Activated CD4-positive, alpha-beta T cell treated with anti-CD3 and anti-CD28 coated beads, Interleukin-2, amount 10 ng/mL, durations not matched to agents 7 days and 5 days (primary cell): ENCODE results near the gene LCN12. TPM values are rescaled to one million over a fixed set of nuclear protein-coding genes. Genes with fewer than 3 reads are reported as not detected.
A peak's percentile ranks its signal among the peaks of the same experiment; 100 is the strongest.

Experiments
- CTCF ChIA-PET: fragments of 350-600 bp; sonication (Branson Sonifier 250); formaldehyde crosslinking; loops from one replicate; lab custom pipeline; 2021; ENCODE audit warnings: antibody characterized with exemption; lab: Charles Lee
- POLR2A ChIA-PET: fragments of 350-600 bp; sonication (Branson Sonifier 250); formaldehyde crosslinking; loops from one replicate; lab custom pipeline; 2021; ENCODE audit warnings: antibody characterized with exemption; lab: Charles Lee
- DNase-seq: peaks from one replicate; pipeline ENCODE4 v3.0.0-alpha.2; 2020
- H3K27ac Mint-ChIP-seq: one replicate; pipeline ENCODE4 v1.8.0; 2021; ENCODE audit warnings: mild to moderate bottlenecking, moderate library complexity, mixed read lengths
- H3K27me3 Mint-ChIP-seq: one replicate; pipeline ENCODE4 v1.8.0; 2021; ENCODE audit warnings: mixed read lengths
- H3K36me3 Mint-ChIP-seq: one replicate; pipeline ENCODE4 v1.8.0; 2021; ENCODE audit warnings: low read depth, mixed read lengths
- H3K4me1 Mint-ChIP-seq: one replicate; pipeline ENCODE4 v1.8.0; 2021; ENCODE audit warnings: mixed read lengths
- H3K4me3 Mint-ChIP-seq: one replicate; pipeline ENCODE4 v1.8.0; 2021; ENCODE audit warnings: mild to moderate bottlenecking, moderate library complexity, mixed read lengths
- H3K9me3 Mint-ChIP-seq: one replicate; pipeline ENCODE4 v1.8.0; 2021; ENCODE audit warnings: mixed read lengths
- total RNA-seq, 2 experiments: library from RNA; stranded (reverse); gene quantifications; one replicate each; pipeline ENCODE4 v1.2.3, GENCODE V29; 2021

LCN12 gene
- total RNA-seq, 2 experiments from 2014 or later, result 3.1 to 3.5 TPM

DNA sequence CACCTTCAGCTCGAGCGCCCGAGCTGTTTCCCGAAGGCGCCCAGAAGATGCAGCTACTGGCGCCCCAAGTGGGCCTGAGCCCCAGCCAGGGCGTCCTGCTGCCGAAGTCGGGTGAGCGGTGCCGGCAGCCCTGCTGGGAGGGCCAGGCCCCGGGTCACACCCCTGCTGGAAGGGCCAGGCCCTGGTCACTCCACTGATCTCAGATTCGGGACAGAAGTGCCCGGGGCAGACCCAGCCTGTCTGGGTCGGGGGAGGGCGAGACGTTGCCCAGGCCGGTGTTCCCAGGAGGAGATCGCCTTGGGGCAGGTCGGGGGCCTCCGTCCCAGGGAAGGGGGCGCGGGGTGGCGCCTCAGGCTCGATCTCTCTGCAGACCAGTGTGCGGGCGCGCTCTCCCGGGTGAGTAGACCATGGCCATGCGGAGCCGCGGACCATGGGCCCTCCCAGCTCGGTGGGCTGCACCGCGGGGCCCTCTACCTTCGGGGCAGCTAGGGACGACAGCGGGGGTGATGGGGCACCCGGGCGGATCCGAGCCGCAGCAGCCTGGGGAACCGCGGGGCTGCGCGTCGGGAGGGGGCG, 33.0 kb downstream of the LCN12 start:
- H3K36me3 Mint-ChIP-seq, result no peaks in the 10 kb centered on the region
- H3K27me3 Mint-ChIP-seq, result peaks cover 32% of the 10 kb centered on the region
- POLR2A ChIA-PET, result no interaction called here
- H3K9me3 Mint-ChIP-seq, result no peaks in the 10 kb centered on the region
- CTCF ChIA-PET, result interaction anchor here (1.5 to 1.9 kb wide), 2 partner anchors 9 to 50 kb away, joined by 6 read pairs; no protein-coding TSS in a partner anchor
- no peak for DNase-seq
- no peak overlapping the region for H3K4me3 Mint-ChIP-seq
- H3K4me1 Mint-ChIP-seq, result peaks cover 2% of the 10 kb centered on the region
- no peak overlapping the region for H3K27ac Mint-ChIP-seq

DNA sequence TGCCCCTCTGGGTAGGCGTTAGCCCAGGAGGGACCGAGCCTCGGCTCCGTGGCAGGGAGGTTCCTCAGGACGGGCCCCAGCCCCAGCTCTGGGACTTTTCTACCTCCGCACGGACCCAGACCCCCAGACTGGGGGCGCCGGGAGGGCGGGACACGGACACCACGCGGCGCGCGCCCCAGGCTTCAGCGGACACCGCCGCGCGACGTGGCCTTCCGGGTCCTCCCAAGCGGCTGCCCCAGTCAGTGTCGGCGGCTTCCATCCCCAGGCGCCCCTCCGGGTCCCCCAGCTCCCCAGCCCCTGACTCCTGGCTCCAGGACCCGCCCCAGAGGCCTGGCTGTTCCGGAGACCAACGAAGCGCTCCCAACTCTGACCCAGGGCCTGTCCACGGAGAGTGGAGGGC, 33.8 kb downstream of the LCN12 start:
- Mint-ChIP-seq H3K27ac (no peak overlapping the region), H3K4me1 (peaks cover 2% of the 10 kb centered on the region), H3K4me3 (no peak overlapping the region), H3K9me3 (no peaks in the 10 kb centered on the region), H3K36me3 (no peaks in the 10 kb centered on the region), H3K27me3 (peaks cover 33% of the 10 kb centered on the region)
- no peak for DNase-seq
- POLR2A ChIA-PET, result no interaction called here
- CTCF ChIA-PET, result interaction anchor here (0.8 to 1.9 kb wide), 4 partner anchors 10 to 144 kb away, joined by 3 to 6 read pairs (median 4); partner anchors contain the start of gene AJM1

DNA sequence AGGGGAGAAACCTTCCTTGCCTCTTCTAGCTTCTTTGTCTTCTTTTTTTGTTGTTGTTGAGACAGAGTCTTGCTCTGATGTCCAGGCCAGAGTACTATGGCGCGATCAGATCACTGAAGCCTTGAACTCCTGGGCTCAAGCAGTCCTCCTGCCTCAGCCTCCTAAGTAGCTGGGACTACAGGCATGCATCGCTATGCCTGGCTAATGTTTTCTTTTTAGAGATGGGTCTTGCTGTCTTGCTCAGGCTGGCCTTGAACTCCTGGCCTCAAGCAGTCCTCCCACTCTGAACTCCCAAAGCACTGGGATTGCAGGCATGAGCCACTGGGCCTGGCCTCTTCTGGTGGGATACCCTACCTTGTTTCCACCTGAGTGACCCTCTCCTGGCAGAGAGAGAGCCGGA, 36.8 kb downstream of the LCN12 start:
- POLR2A ChIA-PET, result interaction anchor here (0.7 kb wide), 1 partner anchor 39 kb away, joined by 7 read pairs; no protein-coding TSS in a partner anchor
- no peak for DNase-seq
- H3K36me3 Mint-ChIP-seq, result peaks cover 5% of the 10 kb centered on the region
- no peak overlapping the region for H3K4me3 Mint-ChIP-seq
- peaks cover 13% of the 10 kb centered on the region for H3K4me1 Mint-ChIP-seq
- H3K27me3 Mint-ChIP-seq, result peaks cover 30% of the 10 kb centered on the region
- CTCF ChIA-PET, result interaction anchor here (1.0 to 2.0 kb wide), 2 partner anchors 40 to 146 kb away, joined by 3 to 9 read pairs; no protein-coding TSS in a partner anchor
- no peak overlapping the region for H3K27ac Mint-ChIP-seq
- H3K9me3 Mint-ChIP-seq, result no peaks in the 10 kb centered on the region

DNA sequence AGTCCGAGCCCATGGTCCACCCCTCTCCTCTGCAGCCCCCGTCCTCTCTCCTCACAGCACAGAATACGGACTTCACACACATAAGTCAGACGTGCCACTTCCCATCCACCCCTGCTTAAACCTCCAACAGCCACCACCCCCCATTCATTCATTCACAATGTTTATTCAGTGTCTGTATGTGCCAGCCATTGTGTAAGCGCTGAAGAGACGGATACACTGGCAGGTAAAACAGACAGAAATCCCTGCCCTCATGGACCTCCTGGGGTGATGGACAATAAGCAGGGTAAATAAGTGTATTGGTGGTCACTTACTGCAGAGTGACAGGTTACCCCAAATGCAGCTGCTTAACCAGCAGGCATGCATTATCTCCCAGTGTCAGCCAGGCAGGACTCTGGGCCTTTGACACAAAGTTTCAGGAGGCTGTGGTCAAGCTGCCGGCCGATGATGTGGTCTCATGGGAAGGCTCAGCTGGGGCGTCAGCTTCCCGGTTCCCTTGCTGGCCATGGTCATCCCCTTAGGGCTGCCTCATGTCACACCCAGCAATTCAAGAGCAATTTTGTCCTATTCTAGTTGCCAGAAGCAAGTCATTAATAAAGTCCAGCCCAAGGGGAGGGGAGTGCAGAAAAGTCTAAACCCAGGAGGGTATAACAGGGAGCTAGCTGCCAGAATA, 38.3 kb downstream of the LCN12 start:
- Mint-ChIP-seq H3K27ac (peak overlapping the region; percentile 26), H3K27me3 (peaks cover 18% of the 10 kb centered on the region), H3K9me3 (no peaks in the 10 kb centered on the region), H3K4me1 (peaks cover 15% of the 10 kb centered on the region), H3K4me3 (no peak overlapping the region), H3K36me3 (peaks cover 7% of the 10 kb centered on the region)
- DNase-seq, result no peak
- ChIA-PET POLR2A (no interaction called here), CTCF (no interaction called here)

DNA sequence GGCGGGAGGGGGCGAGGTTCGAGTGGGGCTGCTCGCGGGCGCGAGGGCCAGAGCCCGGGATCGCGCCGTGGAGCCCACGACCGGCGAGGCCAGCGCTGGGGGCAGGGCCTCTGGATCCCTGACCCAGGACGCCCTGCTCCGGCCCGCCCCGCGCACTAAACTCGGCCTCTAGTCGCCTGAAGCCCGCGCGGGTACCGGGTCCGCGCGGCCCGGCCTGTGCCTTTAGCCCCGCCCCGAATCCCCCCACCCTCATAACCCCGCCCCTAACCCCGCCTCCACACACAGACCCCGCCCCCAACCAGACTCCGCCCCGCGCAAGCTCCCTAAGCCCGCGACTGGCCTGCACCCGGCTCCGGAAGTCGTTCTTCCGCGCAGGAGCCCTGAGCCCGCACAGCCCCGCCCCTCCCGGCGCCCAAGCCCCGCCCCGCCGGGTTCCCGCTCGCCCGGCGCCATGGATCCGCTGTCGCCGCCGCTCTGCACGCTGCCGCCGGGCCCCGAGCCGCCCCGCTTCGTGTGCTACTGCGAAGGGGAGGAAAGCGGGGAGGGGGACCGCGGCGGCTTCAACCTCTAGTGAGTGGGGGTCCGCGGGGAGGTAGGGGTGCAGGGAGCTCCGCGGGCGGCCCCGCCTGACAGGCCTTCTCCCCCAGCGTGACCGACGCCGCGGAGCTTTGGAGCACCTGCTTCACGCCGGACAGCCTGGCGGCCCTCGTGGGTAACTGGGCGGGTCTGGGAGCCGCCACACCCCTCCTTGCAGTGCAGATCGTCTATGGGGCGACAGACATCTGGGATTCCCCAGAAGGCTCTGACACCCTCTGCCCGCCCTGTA, 40.1 kb downstream of the LCN12 start, which contains the start of gene PAXX:
Gene PAXX, plus strand, starts transcription at position 430 of the 826 bp plus-strand sequence. Its CDS starts 22 bp downstream, at position 452.
- ChIA-PET POLR2A (interaction anchor here (1.1 kb wide), 1 partner anchor 14 kb away, joined by 3 read pairs; no protein-coding TSS in a partner anchor), CTCF (interaction anchor here (0.9 to 2.2 kb wide), 8 partner anchors 9 to 264 kb away, joined by 3 to 16 read pairs (median 4); partner anchors contain the start of gene ABCA2)
- Mint-ChIP-seq H3K36me3 (peaks cover 7% of the 10 kb centered on the region), H3K4me1 (peaks cover 25% of the 10 kb centered on the region), H3K4me3 (peak within 1 kb of the TSS; percentile 82), H3K9me3 (no peaks in the 10 kb centered on the region), H3K27me3 (peaks cover 12% of the 10 kb centered on the region), H3K27ac (peak within 1 kb of the TSS; percentile 86)
- peak; percentile 93 for DNase-seq

DNA sequence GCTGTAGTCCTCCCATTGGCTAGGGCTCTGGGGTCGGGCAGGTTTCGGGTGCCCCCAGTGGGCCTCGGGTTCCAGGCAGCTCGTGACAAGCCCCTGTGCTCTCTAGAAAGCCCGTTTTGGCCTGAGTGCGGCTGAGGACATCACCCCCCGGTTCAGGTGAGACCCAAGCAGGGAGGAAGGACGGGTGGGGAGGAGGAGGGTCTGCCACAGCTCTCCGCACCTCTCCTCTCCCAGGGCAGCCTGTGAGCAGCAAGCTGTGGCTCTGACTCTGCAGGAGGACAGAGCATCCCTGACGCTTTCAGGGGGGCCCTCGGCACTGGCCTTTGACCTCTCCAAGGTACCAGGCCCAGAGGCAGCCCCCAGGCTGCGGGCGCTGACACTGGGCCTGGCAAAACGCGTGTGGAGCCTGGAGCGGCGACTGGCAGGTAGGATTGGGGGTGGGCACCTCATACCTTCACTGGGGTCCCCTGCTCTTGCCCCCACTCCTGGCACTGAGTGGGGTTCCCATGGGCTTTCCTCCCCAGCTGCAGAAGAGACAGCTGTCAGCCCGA, 40.8 kb downstream of the LCN12 start:
- CTCF ChIA-PET, result interaction anchor here (0.9 to 2.4 kb wide), 11 partner anchors 8 to 264 kb away, joined by 3 to 16 read pairs (median 3); partner anchors contain the start of gene ABCA2
- Mint-ChIP-seq H3K27ac (peak overlapping the region; percentile 82), H3K4me3 (peak overlapping the region; percentile 82), H3K27me3 (peaks cover 11% of the 10 kb centered on the region), H3K9me3 (no peaks in the 10 kb centered on the region), H3K36me3 (peaks cover 7% of the 10 kb centered on the region), H3K4me1 (peaks cover 32% of the 10 kb centered on the region)
- POLR2A ChIA-PET, result interaction anchor here (1.1 kb wide), 1 partner anchor 14 kb away, joined by 3 read pairs; no protein-coding TSS in a partner anchor
- DNase-seq, result no peak

DNA sequence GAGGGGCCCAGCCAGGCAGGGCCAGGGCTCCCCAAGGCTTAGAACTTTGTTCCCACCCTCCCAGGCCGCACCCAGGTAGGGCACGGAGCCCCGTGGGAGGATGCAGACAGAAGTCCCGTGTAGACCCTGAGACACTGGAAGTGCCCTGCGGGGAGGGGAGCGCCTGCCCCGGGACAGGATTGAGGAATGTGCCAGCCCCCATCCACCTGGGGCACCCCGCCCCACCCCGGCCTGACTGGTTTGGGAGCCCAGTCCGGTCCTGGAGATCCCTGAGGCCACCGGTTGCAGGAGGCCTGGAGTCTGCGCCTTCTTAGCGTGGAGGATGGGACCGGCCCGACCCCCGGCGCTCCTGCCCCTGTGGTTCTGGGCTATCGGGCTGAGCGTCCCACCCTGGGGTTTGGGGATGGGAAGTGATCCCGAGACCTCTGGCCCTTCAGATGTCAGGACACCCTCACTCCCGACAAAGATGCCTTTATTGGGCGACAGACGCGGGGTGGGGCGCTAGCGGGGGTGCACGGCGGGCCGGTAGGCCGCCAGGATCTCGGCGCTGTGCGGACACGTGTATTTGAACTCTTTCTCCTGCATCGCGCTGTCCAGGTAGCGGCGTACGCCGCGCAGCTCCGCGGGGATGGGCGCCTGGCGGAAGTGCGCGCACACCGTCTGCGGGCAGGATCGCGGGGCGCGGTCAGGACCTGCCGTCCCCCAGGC, 42.3 kb downstream of the LCN12 start:
- no peak for DNase-seq
- H3K36me3 Mint-ChIP-seq, result peaks cover 7% of the 10 kb centered on the region
- peaks cover 7% of the 10 kb centered on the region for H3K27me3 Mint-ChIP-seq
- no peaks in the 10 kb centered on the region for H3K9me3 Mint-ChIP-seq
- peaks cover 43% of the 10 kb centered on the region for H3K4me1 Mint-ChIP-seq
- POLR2A ChIA-PET, result no interaction called here
- no peak overlapping the region for H3K27ac Mint-ChIP-seq
- CTCF ChIA-PET, result interaction anchor here (1.2 to 2.4 kb wide), 5 partner anchors 9 to 151 kb away, joined by 3 to 11 read pairs (median 3); partner anchors contain the start of gene ABCA2
- H3K4me3 Mint-ChIP-seq, result peak overlapping the region; percentile 82

DNA sequence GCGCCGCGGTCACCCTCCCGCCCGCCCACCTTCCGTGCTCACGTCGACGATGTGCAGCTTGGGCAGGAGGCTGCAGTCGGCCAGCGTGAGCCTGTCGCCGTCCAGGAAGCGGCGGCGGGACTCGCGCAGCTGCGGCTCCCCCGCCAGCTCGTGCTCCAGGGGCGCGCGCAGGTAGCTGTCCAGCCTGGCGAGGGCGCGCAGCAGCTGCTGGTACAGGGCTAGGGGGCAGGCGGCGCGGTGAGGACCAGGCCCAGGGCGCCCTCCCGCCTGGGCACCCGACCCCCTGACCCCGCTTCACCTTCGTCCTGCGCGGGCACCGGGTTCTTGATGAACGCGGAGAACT, 42.8 kb downstream of the LCN12 start:
- CTCF ChIA-PET, result interaction anchor here (1.2 to 2.4 kb wide), 3 partner anchors 9 to 34 kb away, joined by 3 to 11 read pairs (median 3); partner anchors contain the start of gene ABCA2
- Mint-ChIP-seq H3K4me3 (no peak overlapping the region), H3K27ac (no peak overlapping the region), H3K4me1 (peaks cover 45% of the 10 kb centered on the region), H3K27me3 (peaks cover 7% of the 10 kb centered on the region), H3K36me3 (peaks cover 7% of the 10 kb centered on the region), H3K9me3 (no peaks in the 10 kb centered on the region)
- POLR2A ChIA-PET, result no interaction called here
- DNase-seq, result no peak

DNA sequence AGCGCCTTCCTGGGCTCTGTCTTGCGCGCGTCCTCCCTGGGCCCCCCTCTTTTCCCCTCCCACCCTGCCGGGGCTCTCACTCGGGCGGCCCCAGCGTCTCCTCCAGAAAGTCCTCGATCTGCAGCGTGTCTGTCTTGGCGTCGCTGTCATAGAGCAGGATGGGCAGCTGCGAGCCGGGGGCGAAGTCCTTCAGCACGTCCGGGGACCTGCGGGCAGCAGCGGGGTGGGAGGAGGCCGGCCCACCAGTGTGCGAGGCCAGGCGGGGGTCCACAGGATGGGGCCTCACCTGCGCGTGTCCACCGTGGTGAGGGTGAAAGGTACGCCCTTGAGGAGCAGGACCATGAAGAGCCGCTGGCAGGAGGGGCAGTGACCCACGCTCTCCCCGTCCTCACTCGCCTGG, 43.3 kb downstream of the LCN12 start:
- Mint-ChIP-seq H3K4me1 (peaks cover 50% of the 10 kb centered on the region), H3K27ac (no peak overlapping the region), H3K27me3 (peaks cover 4% of the 10 kb centered on the region), H3K4me3 (no peak overlapping the region), H3K36me3 (peaks cover 7% of the 10 kb centered on the region), H3K9me3 (no peaks in the 10 kb centered on the region)
- POLR2A ChIA-PET, result no interaction called here
- DNase-seq, result no peak
- CTCF ChIA-PET, result interaction anchor here (1.2 to 2.4 kb wide), 2 partner anchors 34 to 40 kb away, joined by 10 to 11 read pairs; partner anchors contain the start of gene ABCA2

DNA sequence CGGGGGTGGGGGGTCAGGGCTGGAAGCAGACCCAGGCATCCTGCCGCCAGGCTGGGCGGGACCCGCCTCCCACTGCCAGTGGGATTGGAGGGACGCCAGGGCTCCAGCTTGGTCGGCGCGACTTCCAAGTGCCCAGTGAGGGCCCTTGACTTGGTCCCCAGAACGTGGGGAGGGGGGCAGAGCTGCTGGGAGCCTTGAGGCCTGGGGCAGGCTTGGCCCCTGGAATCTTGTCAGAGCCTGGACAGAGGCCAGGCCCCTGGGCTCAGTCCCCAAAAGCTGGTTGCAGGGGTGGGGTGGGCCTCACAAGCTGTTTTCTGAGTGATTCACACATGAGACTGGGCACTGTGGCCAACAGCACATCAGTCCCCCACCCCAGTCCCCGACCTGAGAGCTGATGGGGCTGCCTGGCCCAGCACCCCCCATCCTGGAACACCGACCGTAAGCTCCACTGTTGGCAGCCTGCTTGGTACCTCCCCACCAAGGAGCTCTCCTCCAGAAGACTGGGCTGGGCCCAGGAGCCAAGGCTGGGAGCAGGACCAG, 43.8 kb downstream of the LCN12 start:
- CTCF ChIA-PET, result interaction anchor here (0.5 to 2.6 kb wide), 6 partner anchors 18 to 173 kb away, joined by 3 to 15 read pairs (median 6); partner anchors contain the start of gene AJM1
- POLR2A ChIA-PET, result no interaction called here
- H3K4me3 Mint-ChIP-seq, result peak overlapping the region; percentile 59
- peaks cover 55% of the 10 kb centered on the region for H3K4me1 Mint-ChIP-seq
- H3K27ac Mint-ChIP-seq, result peak overlapping the region; percentile 81
- peaks cover 6% of the 10 kb centered on the region for H3K27me3 Mint-ChIP-seq
- H3K9me3 Mint-ChIP-seq, result no peaks in the 10 kb centered on the region
- peaks cover 7% of the 10 kb centered on the region for H3K36me3 Mint-ChIP-seq
- DNase-seq, result no peak
